Erythroblast (primary cell): ENCODE data around the gene CSMD2.

Source experiments
- GATA1 ChIP-seq: IDR thresholded peaks from 2 replicates; pipeline ENCODE4 v1.6.1; 2011; ENCODE audit warnings: low read depth, mild to moderate bottlenecking, control low read depth, low read length, moderate library complexity
- POLR2A ChIP-seq: IDR thresholded peaks from 2 replicates; pipeline ENCODE4 v1.6.1; 2011; ENCODE audit warnings: mild to moderate bottlenecking, low read length

- TF ChIP-seq POLR2A (no peak), GATA1 (no peak)
These were observed 107.5 kb downstream of the CSMD2 start for GRCh38 chr1:34057347-34058130.
